Ectodermal cell (in vitro differentiated cells): Measurements from ENCODE around the gene STK38.

ENCODE experiments used
- H3K27ac ChIP-seq: 2 replicates; pipeline ENCODE4 v1.7.0; 2013; ENCODE audit warnings: mild to moderate bottlenecking, low read depth, low read length; ENCODE audit not compliant: insufficient read depth, poor library complexity, severe bottlenecking
- H3K27me3 ChIP-seq: 2 replicates; pipeline ENCODE4 v1.7.0; 2013; ENCODE audit warnings: mild to moderate bottlenecking, low read length; ENCODE audit not compliant: insufficient read depth, control insufficient read depth, poor library complexity, severe bottlenecking
- H3K36me3 ChIP-seq: one replicate; pipeline ENCODE4 v1.7.0; 2013; ENCODE audit warnings: low read length; ENCODE audit not compliant: control insufficient read depth, insufficient read depth
- H3K4me1 ChIP-seq: one replicate; pipeline ENCODE4 v1.7.0; 2013; ENCODE audit warnings: low read length; ENCODE audit not compliant: control insufficient read depth, insufficient read depth
- H3K4me3 ChIP-seq: 2 replicates; pipeline ENCODE4 v1.7.0; 2013; ENCODE audit warnings: low read depth, low read length, control low read depth; ENCODE audit not compliant: insufficient read depth
- H3K9me3 ChIP-seq: 2 replicates; pipeline ENCODE4 v1.7.0; 2013; ENCODE audit warnings: mild to moderate bottlenecking, low read length, moderate library complexity; ENCODE audit not compliant: control insufficient read depth
- WGBS, 2 experiments: methylation state at CpG; one replicate each; pipeline ENCODE4 v1.1.7; 2013; ENCODE audit warnings: missing lambda C conversion rate in 2 of 2; 5-methylcytosine and 5-hydroxymethylcytosine counted together

STK38 gene

DNA sequence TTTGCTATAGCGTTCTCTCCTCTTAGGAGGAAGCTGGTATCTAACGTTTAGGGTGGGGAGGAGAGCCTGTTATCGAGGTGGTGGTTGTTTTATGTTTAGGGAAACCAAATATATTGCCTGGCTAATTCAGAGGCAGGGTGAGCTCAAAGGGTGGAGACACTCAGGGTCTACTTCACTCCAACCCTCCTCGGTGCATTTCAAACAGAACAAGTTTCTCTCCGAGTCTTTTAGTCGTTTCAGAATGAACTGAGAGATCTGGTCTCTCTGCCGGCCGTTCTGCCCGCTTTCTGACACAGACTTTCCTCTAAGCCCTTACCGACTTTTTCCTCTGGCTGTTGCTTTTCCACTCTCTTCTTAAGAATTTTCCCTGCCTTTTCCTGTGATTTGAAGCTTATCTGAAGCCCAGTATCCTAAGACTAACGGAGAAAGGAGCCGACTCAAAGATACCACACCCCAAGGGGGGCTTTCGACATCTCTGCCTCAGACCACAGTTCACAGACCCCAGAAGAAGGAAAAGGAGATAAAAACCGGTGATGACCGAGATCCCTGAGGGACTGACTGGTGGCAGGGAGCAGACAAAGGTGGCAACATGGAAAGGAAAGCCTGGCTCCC is 865 bp downstream of the STK38 start:
- no peaks in the 10 kb centered on the region for H3K4me1 ChIP-seq
- no peaks in the 10 kb centered on the region for H3K9me3 ChIP-seq
- H3K27me3 ChIP-seq, result no peaks in the 10 kb centered on the region
- H3K36me3 ChIP-seq, result no peaks in the 10 kb centered on the region
- 0 to 2% methylated on average over 15 of the region's 15 CpGs for WGBS, 2 experiments
- H3K27ac ChIP-seq, result peak overlapping the region; percentile 89
- H3K4me3 ChIP-seq, result peak overlapping the region; percentile 93

DNA sequence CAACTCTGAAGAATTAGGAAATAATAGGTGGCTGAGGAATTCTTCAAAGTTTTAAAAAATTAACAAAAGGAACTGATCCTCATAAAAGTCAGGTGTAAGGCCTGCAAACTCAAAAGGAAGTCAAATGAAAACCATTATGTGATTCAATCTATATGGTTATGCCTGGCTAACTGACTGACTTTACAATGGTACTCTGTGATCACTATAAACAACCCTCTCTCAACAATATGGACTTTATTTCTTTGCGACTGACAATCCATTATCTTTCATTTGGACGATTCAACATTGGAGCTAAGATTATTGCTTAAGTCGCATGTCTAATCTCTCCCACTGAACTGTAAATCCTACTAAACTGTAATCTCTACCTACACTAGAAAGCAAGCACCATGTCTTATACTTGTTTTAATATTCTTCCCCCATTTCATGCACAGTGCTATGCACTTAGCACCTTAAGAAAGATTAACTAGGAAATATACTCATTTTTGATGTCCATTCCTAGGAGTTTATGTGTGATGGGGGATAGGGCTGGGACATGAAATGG is 1.4 kb downstream of the STK38 start:
- 73 to 75% methylated on average over 3 of the region's 3 CpGs for WGBS, 2 experiments
- Histone ChIP-seq H3K9me3 (no peaks in the 10 kb centered on the region), H3K27ac (no peak overlapping the region), H3K27me3 (no peaks in the 10 kb centered on the region), H3K36me3 (no peaks in the 10 kb centered on the region), H3K4me3 (peak overlapping the region; percentile 93), H3K4me1 (no peaks in the 10 kb centered on the region)

- Histone ChIP-seq H3K36me3 (peaks cover 4% of the 10 kb centered on the region), H3K27ac (no peak overlapping the region), H3K4me1 (no peaks in the 10 kb centered on the region), H3K27me3 (no peaks in the 10 kb centered on the region), H3K4me3 (no peak overlapping the region), H3K9me3 (no peaks in the 10 kb centered on the region)
- 100% methylated on average over 1 of the region's 1 CpG; no CpG with 5 or more reads in 1 of the 2 experiments for WGBS, 2 experiments
Measured at GRCh38 chr6:36544228-36544627, 3.1 kb downstream of the STK38 start.

DNA sequence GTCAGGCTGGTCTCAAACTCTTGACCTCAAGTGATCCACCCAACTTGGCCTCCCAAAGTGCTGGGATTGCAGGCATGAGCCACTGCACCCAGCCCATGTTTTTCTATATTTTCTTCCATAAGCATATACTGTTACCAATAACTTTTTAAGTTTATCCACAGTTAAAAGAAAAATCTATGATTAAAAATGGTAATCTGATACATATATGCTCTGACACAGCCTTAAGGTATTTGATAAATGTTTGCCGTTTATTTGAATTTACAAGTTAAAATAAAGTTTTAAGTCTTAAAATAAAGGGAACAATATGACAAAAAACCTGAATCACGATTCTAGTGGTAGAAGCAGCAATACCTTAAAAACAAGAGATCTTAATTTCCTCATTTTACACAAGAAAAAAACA is 5.2 kb downstream of the STK38 start:
- no peak overlapping the region for H3K27ac ChIP-seq
- peaks cover 7% of the 10 kb centered on the region for H3K36me3 ChIP-seq
- H3K27me3 ChIP-seq, result no peaks in the 10 kb centered on the region
- H3K9me3 ChIP-seq, result no peaks in the 10 kb centered on the region
- no peaks in the 10 kb centered on the region for H3K4me1 ChIP-seq
- H3K4me3 ChIP-seq, result no peak overlapping the region
- 80 to 100% methylated on average over 1 to 2 of the region's 2 CpGs for WGBS, 2 experiments

DNA sequence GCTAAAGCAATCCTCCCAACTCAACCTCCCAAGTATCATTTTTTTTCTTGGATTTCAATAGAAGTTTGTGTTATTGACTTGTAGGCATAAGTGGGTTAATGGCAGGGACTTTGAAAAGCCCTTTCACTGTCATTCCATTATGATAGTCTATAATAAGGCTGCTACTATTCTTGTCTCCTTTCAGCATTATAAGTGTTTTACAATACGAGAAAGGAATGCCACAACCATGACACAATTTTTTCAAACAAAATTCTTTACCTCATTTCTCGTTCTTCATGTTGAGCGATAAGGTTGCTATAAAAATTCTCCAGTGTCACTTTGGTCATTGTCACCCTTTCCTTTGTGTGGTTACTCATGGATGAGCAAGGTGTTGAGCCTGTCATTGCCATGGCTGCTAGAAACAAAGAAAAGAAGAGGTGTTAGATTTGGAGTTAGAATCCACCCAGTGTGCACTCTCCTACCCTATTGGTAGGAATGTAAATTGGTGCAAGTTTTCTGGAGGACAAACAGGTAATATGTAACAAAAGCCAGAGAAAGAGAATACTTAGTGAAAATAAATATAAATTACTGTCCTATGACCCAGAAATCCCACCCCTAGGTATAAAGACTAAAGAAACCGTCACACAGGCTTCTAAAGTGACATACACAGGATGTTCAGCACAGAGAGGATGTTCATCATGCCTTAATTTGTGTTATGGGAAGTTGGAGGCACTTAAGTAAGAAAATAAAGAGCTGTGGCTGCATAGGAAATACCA is 7.3 kb downstream of the STK38 start:
- Histone ChIP-seq H3K27ac (no peak overlapping the region), H3K9me3 (no peaks in the 10 kb centered on the region), H3K4me3 (no peak overlapping the region), H3K27me3 (no peaks in the 10 kb centered on the region), H3K4me1 (no peaks in the 10 kb centered on the region), H3K36me3 (peaks cover 7% of the 10 kb centered on the region)
- 93 to 99% methylated on average over 4 of the region's 4 CpGs for WGBS, 2 experiments

GRCh38 chr6:36536873-36537547 is 10.3 kb downstream of the STK38 start:
- Histone ChIP-seq H3K27ac (no peak overlapping the region), H3K9me3 (no peaks in the 10 kb centered on the region), H3K36me3 (peaks cover 7% of the 10 kb centered on the region), H3K27me3 (no peaks in the 10 kb centered on the region), H3K4me3 (no peak overlapping the region), H3K4me1 (no peaks in the 10 kb centered on the region)
- WGBS, 2 experiments, result 88 to 93% methylated on average over 2 to 3 of the region's 3 CpGs

DNA sequence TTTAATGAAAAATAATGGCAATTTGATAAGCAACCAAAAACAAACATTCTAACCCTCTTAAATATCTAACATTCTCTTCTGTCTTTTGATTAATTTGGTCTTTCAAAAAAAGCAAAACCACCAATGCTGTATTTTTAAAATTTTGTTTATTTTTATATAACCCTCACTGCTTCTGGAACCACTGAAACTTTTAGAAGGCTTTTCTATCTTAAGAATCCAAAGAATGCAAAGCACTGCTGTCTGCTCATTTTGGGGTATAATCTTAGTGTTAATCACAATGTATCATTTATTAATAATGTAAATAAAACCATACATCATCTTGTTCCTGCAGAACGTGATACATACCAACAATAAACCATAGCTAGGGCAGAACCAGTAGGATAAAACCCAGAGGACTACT is 14.0 kb downstream of the STK38 start:
- no peak overlapping the region for H3K4me3 ChIP-seq
- no peaks in the 10 kb centered on the region for H3K9me3 ChIP-seq
- no peak overlapping the region for H3K27ac ChIP-seq
- H3K4me1 ChIP-seq, result no peaks in the 10 kb centered on the region
- H3K36me3 ChIP-seq, result peaks cover 3% of the 10 kb centered on the region
- H3K27me3 ChIP-seq, result no peaks in the 10 kb centered on the region
- 87 to 100% methylated on average over 1 of the region's 1 CpG for WGBS, 2 experiments

DNA sequence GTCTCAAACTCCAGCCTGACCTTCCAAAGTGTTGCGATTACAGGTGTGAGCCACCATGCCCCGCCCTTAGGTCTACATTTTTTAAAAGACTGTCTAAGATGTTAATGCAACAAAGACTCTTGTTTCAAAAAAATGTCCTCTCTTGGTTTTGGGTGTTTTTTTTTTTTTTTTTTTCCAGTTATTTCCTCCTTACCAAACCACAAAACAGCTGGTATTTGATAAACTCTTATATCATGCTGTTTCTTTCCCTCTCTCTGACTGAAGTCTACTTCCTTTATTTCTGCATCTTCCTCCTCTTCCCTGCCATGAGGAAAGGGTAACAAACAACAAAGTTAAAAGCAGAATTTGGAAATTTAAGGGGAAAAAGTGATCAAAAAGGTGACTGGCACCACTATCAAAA is 21.2 kb downstream of the STK38 start:
- Histone ChIP-seq H3K4me3 (no peak overlapping the region), H3K27me3 (no peaks in the 10 kb centered on the region), H3K27ac (no peak overlapping the region), H3K36me3 (peaks cover 11% of the 10 kb centered on the region), H3K9me3 (no peaks in the 10 kb centered on the region), H3K4me1 (no peaks in the 10 kb centered on the region)
- 94 to 96% methylated on average over 2 of the region's 2 CpGs for WGBS, 2 experiments

DNA sequence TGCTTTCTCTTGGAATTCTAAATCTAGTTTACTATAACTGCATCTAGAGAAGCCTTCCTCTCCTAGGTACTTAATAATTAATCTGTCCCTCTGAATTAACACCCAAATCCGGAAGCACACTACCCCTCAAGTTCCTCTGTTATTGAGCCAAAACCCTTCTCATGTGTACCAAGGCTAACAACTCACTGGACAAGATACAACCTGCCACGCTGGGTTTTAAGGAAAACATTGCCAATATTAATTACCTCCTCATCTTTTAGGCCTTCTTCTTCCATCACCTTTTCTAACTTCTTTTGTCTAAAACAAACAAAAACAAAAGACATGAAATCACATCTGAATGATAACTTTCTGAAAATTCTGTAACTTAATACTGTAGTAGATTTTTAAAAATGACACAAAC is 21.9 kb downstream of the STK38 start:
- Histone ChIP-seq H3K4me1 (no peaks in the 10 kb centered on the region), H3K4me3 (no peak overlapping the region), H3K27me3 (no peaks in the 10 kb centered on the region), H3K9me3 (no peaks in the 10 kb centered on the region), H3K36me3 (peaks cover 12% of the 10 kb centered on the region), H3K27ac (no peak overlapping the region)
- WGBS, 2 experiments, result 95 to 98% methylated on average over 2 of the region's 2 CpGs

DNA sequence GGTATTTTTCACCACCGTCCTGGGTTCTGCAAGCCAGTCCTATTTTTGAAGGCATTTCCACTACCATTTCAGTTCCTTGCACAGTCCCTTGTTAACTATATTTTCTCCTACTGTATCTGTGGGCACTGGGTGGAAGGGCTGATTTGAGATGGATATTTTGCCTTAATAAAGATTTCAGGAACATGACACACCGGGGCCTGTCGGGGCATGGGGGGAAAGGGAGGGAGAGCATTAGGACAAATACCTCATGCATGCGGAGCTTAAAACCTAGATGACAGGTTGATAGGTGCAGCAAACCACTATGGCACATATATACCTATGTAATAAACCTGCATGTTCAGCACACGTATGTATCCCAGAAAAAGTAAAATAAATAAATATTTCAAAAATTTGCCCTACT is 22.4 kb downstream of the STK38 start:
- no peak overlapping the region for H3K27ac ChIP-seq
- no peaks in the 10 kb centered on the region for H3K4me1 ChIP-seq
- WGBS, 2 experiments, result 96 to 97% methylated on average over 5 of the region's 5 CpGs
- H3K36me3 ChIP-seq, result peaks cover 14% of the 10 kb centered on the region
- no peaks in the 10 kb centered on the region for H3K27me3 ChIP-seq
- no peaks in the 10 kb centered on the region for H3K9me3 ChIP-seq
- no peak overlapping the region for H3K4me3 ChIP-seq
